Fibroblast of lung (primary cell): Measurements from ENCODE around the gene ESPNL. TPM values are rescaled to one million over a fixed set of nuclear protein-coding genes. Genes with fewer than 3 reads are reported as not detected.

Source experiments
- DNase-seq, 2 donors: peaks; one replicate each; pipeline versions ENCODE4 v3.0.0 to v3.0.0-alpha.2; 2010; ENCODE audit warnings: low read depth in 2 of 2
- H2AFZ ChIP-seq: 2 replicates; pipeline ENCODE4 v1.5.1; 2012; ENCODE audit warnings: low read length, control low read depth, inconsistent platforms
- H3K27ac ChIP-seq: 2 replicates; pipeline ENCODE4 v1.5.1; 2011; ENCODE audit warnings: low read length, control low read depth; ENCODE audit not compliant: insufficient read depth
- H3K27me3 ChIP-seq: 2 replicates; pipeline ENCODE4 v1.5.1; 2011; ENCODE audit warnings: mild to moderate bottlenecking, low read length; ENCODE audit not compliant: control insufficient read depth, insufficient read depth
- H3K36me3 ChIP-seq: 2 replicates; pipeline ENCODE4 v1.5.1; 2011; ENCODE audit warnings: low read length; ENCODE audit not compliant: control insufficient read depth, insufficient read depth
- H3K4me1 ChIP-seq: 2 replicates; pipeline ENCODE4 v1.5.1; 2011; ENCODE audit warnings: low read length; ENCODE audit not compliant: control insufficient read depth, insufficient read depth; ENCODE audit errors: extremely low read depth
- H3K4me2 ChIP-seq: 2 replicates; pipeline ENCODE4 v1.5.1; 2011; ENCODE audit warnings: low read length, control low read depth; ENCODE audit not compliant: insufficient read depth; ENCODE audit errors: extremely low read depth
- H3K4me3 ChIP-seq, 4 experiments: fragments of 200-600 bp in 1 of 4; sonication (generic) in 1 of 4; replicated peaks in 1 of 4; 2 replicates each; pipeline ENCODE4 v1.5.1; 2011 to 2016; ENCODE audit warnings: low read length in 4 of 4, low read depth in 3 of 4, mild to moderate bottlenecking in 3 of 4, control low read depth in 2 of 4, inconsistent platforms in 1 of 4, mixed read lengths in 1 of 4; ENCODE audit not compliant: insufficient read depth in 1 of 4; ENCODE audit errors: control extremely low read depth in 1 of 4
- H3K79me2 ChIP-seq: 2 replicates; pipeline ENCODE4 v1.5.1; 2012; ENCODE audit warnings: mild to moderate bottlenecking, low read length, inconsistent platforms; ENCODE audit not compliant: control insufficient read depth, insufficient read depth
- H3K9ac ChIP-seq: 2 replicates; pipeline ENCODE4 v1.5.1; 2011; ENCODE audit warnings: mild to moderate bottlenecking, low read length, control low read depth; ENCODE audit not compliant: insufficient read depth
- H3K9me3 ChIP-seq: 2 replicates; pipeline ENCODE4 v1.5.1; 2012; ENCODE audit warnings: low read depth, low read length; ENCODE audit not compliant: control insufficient read depth, insufficient read depth
- H4K20me1 ChIP-seq: 2 replicates; pipeline ENCODE4 v1.5.1; 2011; ENCODE audit warnings: low read length; ENCODE audit not compliant: control insufficient read depth, insufficient read depth; ENCODE audit errors: extremely low read depth
- CTCF ChIP-seq, 2 donors: IDR thresholded peaks in 1 of 2; conservative IDR thresholded peaks in 1 of 2; 1 replicate in 1 of 2; 2 replicates in 1 of 2; pipeline ENCODE4 v1.5.1; 2011 to 2012; ENCODE audit warnings: low read length in 2 of 2, control low read depth in 1 of 2, inconsistent platforms in 1 of 2, low read depth in 1 of 2, mild to moderate bottlenecking in 1 of 2
- EZH2 ChIP-seq: IDR thresholded peaks from 2 replicates; pipeline ENCODE4 v1.5.1; 2012; ENCODE audit warnings: low read length, control low read depth, mild to moderate bottlenecking; ENCODE audit errors: missing control alignments
- polyA plus RNA-seq, 2 donors: library from polyadenylated mRNA; depleted of rRNA in 1 of 2; stranded (reverse) in 1 of 2; unstranded in 1 of 2; fragments of >200 nt; gene quantifications; 2 replicates each; pipeline ENCODE4 v1.2.1, GENCODE V29; 2011 to 2012; ENCODE audit warnings: missing spikeins in 1 of 2
- total RNA-seq: library from RNA; depleted of rRNA; stranded (reverse); fragments of >200 nt; gene quantifications from 2 replicates; pipeline ENCODE4 v1.2.1, GENCODE V29; 2014

The ESPNL gene
- total and polyA plus RNA-seq, 2 donors (not counting 1 experiment from before 2014, with no cell fraction given) = 0.79 to 2.8 TPM

GRCh38 chr2:238151205-238151604 is 51.1 kb downstream of the ESPNL start:
- Histone ChIP-seq H3K27ac (no peak overlapping the region), H3K9me3 (no peaks in the 10 kb centered on the region), H3K9ac (no peak overlapping the region), H3K4me3 (no peak overlapping the region), H3K4me1 (peaks cover 12% of the 10 kb centered on the region), H3K36me3 (no peaks in the 10 kb centered on the region), H2AFZ (no peak overlapping the region), H3K79me2 (no peaks in the 10 kb centered on the region), H3K4me2 (no peak overlapping the region), H3K27me3 (no peaks in the 10 kb centered on the region), H4K20me1 (no peaks in the 10 kb centered on the region)
- no peak for DNase-seq
- TF ChIP-seq CTCF (conservative IDR thresholded peaks at IDR 0.05 in 1 of 2, IDR thresholded peaks at IDR 0.05 in 1 of 2; ENCODE audit: low read depth in 1 of 2, low read length in 2 of 2) (no peak), EZH2 (no peak)

GRCh38 chr2:238151628-238152235 is 51.6 kb downstream of the ESPNL start:
- H3K4me1 ChIP-seq = peaks cover 12% of the 10 kb centered on the region
- H3K9ac ChIP-seq = no peak overlapping the region
- no peaks in the 10 kb centered on the region for H4K20me1 ChIP-seq
- H3K9me3 ChIP-seq = no peaks in the 10 kb centered on the region
- no peak overlapping the region for H3K27ac ChIP-seq
- no peak for DNase-seq
- H3K79me2 ChIP-seq = no peaks in the 10 kb centered on the region
- no peak overlapping the region for H2AFZ ChIP-seq
- no peak overlapping the region for H3K4me2 ChIP-seq
- H3K4me3 ChIP-seq = no peak overlapping the region
- TF ChIP-seq CTCF (conservative IDR thresholded peaks at IDR 0.05 in 1 of 2, IDR thresholded peaks at IDR 0.05 in 1 of 2; ENCODE audit: low read depth in 1 of 2, low read length in 2 of 2) (no peak), EZH2 (no peak)
- H3K36me3 ChIP-seq = no peaks in the 10 kb centered on the region
- no peaks in the 10 kb centered on the region for H3K27me3 ChIP-seq

- H3K27me3 ChIP-seq = no peaks in the 10 kb centered on the region
- H3K4me3 ChIP-seq = no peak overlapping the region
- peaks cover 12% of the 10 kb centered on the region for H3K4me1 ChIP-seq
- no peak overlapping the region for H2AFZ ChIP-seq
- H3K79me2 ChIP-seq = no peaks in the 10 kb centered on the region
- no peaks in the 10 kb centered on the region for H3K36me3 ChIP-seq
- peak in 1 of 2 donors; percentile 64 for DNase-seq
- H3K4me2 ChIP-seq = no peak overlapping the region
- no peak overlapping the region for H3K9ac ChIP-seq
- peak; percentile 8 to 18 for TF ChIP-seq CTCF (conservative IDR thresholded peaks at IDR 0.05 in 1 of 2, IDR thresholded peaks at IDR 0.05 in 1 of 2; ENCODE audit: low read depth in 1 of 2, low read length in 2 of 2)
- TF ChIP-seq EZH2 = no peak
- H3K27ac ChIP-seq = no peak overlapping the region
- H4K20me1 ChIP-seq = no peaks in the 10 kb centered on the region
- H3K9me3 ChIP-seq = no peaks in the 10 kb centered on the region
These were observed 52.9 kb downstream of the ESPNL start for GRCh38 chr2:238152771-238153688.
